GM18858 (cell line): Measurements from ENCODE around the gene VTI1A.

Source experiments
- ATAC-seq: cut with Tn5 transposase; IDR thresholded peaks from one replicate; pipeline ENCODE4 v1.9.1; 2021; ENCODE audit not compliant: unreplicated experiment

Gene VTI1A

DNA sequence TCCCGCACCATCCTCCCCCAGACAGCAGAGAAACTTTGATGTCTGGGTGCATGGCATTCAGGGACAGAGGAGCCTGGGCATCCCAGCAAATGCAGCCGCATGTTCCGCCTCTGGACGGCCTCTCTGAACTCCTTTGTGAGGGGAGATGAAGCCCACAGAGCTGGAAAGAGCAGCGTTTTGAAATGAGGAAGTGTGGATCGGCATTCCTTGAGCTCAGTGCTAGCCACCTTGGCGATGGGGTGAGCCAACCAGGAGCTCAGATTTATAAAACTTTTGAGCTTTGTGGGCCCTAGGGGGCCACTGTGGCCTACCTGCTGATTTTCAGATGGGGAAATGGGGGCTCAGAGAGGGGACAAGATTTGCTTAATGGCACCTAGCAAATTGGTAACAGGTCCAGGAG is 376.6 kb downstream of the VTI1A start:
- ATAC-seq: no peak

DNA sequence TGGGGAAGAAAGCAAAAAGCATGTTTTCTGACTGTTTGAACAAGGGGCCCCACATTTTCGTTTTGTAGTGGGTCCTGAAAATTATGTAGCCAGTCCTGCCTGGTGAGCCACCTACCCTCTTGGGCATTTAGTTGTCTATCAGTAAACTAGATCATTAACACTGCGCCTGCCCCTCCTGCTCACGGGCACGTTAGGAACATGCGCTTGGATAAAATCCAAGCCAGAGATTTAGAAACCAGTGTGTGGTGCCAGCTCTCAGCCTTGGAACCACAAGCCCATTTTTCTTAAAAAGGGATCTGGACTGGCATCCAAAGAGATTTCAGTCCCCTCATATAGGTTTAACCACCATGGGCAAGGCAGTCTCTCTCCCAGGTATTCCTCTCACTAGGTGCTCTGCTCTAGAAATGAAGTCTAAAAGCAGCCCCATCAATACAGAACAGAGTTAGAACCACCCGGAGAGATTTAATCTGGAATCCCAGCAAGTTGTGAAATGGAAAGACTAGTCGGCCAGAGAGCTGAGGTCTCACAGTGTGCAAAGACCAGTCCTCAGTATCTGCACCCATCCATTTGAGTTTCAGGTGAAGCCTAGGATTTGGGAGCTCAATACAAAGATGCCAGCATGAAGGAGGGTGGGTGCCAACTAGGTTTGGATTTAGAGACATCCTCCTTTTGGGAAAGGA is 379.1 kb downstream of the VTI1A start:
- no peak for ATAC-seq

DNA sequence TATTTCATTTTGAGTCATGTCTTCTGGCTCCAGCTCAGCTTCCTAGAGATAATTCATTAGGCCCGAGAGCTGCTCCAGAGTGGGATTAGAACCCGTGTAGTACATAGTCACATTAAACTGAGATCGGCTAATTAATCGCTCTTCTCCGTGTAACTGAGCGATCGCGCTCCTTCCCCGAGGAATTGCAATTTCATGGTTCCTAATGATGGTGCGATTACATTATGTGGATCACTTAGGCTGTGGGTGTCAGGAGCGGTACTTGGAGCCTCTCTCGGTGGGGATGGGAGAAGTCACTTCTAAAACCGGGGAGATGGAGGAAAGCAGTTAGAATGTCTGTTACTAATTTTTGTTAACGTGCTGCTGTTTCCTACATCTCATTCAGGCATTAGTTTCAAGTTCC is 380.1 kb downstream of the VTI1A start:
- ATAC-seq: no peak

DNA sequence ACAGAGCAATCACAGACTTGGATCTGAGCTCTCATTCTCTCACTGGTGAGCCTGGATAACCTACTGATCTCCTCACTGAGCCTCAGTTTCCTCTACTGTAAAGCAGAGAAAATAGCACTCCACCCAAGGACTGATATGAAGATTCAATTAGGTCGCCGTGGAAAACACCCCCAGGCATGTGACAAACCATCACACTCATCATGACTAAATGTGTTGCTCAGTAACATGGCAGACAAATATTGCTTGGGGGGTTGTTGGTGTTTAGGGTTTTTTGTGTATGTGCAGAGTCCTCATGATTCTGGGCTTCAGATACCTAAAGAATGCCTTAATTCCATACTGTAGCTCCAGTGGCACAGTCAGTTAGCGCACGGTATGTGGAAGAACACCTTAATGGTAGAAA is 380.9 kb downstream of the VTI1A start:
- ATAC-seq: no peak

DNA sequence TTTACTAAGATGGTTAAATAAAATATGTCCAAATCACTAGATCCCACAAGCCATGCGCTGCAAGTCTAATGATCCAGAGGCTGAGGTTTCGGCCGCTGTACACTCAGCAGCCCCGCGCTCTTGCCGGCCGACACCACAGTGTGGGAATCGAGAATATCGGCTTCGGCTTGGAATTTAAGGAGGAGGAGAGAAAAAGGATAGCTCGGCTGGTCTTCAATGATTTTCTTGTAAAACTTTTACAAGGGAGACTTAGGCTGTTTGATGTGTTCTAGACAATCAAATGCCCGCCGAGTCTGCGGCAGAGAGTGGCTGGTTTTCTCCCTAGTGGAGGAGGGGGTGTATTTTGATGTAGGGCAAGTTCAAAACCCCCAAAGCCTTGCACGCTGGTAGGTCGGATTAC is 384.8 kb downstream of the VTI1A start:
- no peak for ATAC-seq

GRCh38 chr10:112832361-112832878 is 385.4 kb downstream of the VTI1A start:
- ATAC-seq: no peak

DNA sequence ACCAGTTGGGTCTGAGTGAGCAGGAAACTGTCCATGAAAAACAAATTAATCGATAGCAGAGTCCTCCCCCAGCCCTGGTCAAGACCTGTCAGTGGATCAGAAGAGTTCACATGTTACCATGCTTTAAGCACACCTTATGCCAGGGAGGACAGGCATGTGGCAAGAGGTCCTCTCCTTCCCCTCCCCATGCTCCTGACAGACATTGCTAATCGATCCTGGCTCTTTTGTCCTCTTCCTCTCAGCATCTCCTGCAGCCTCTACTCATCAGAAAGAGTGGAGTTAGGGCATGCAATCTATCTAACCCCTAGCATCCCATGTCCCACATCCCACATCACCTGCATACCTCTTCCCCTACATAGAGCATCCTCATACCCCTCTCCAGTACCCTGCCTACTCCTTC is 385.9 kb downstream of the VTI1A start:
- ATAC-seq: no peak

DNA sequence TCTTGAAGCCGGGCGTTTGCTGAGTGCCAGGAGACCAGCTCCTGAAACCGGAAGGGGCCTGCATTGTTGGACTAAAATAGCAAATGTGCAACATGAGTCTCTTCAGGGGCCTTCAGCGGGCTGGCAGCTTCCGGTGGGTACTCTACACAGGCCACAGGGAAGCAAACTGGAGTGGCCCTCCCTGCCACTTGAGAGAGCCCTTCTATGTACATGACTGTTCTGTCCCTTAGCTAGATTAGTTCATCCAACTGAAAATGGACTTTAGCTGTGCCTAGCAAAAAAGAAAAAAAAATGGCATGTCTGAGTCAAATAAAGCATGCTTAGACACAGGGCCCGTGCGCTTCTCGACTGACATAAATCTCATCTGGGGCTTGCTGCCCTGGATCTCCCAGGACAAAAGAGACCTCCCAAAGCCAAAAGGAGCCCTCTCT is 387.8 kb downstream of the VTI1A start:
- ATAC-seq: no peak

DNA sequence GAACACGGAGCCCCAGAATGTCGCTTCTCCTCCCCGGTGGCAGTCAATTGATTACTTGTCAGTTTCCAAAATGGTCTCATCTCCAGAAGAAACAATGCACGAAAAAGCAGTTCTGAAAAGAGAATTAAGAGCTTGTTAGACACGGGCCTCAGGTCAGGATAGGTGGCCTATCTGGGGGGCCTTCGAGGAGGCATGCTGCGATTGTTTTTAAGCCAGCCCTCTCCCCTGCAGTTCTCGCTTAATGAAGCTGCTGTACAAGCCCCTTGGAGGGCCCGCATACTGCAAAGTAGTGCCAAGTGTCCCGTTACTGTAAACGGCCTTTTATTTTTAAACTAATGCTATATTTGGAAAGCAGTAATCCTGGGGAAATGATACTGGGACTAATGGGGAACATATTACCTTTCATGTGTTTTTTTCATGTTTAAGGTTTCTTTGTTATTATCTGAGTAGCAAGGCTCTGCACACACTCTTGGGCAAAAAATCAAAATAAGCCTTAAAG is 388.3 kb downstream of the VTI1A start:
- ATAC-seq: no peak

DNA sequence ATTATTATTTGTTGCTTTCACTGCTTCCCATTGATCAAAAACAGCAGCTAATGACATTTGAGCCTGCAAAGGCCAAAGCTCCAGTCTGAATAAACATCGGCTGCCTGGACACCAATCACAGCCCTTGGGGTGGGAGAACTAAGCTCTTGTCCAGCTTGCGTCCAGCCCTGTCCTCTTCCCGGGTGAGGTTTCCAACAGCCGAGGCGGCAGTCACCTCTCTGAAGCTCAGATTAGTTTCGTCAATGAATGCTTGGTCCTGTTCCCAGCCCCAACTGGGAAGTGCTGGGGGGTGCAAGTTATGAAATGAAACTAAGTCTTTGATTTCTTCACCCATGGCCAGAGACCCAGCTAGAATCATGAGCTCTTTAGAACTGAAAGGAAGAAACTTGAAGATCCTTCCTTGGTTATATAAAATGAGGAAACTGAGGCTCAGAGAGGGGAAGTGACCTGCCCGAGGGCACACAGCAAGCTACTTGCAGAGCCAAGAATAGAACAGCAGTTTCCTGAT is 389.0 kb downstream of the VTI1A start:
- ATAC-seq: no peak

- no peak for ATAC-seq
Observed at GRCh38 chr10:112838784-112839481, 391.9 kb downstream of the VTI1A start.

DNA sequence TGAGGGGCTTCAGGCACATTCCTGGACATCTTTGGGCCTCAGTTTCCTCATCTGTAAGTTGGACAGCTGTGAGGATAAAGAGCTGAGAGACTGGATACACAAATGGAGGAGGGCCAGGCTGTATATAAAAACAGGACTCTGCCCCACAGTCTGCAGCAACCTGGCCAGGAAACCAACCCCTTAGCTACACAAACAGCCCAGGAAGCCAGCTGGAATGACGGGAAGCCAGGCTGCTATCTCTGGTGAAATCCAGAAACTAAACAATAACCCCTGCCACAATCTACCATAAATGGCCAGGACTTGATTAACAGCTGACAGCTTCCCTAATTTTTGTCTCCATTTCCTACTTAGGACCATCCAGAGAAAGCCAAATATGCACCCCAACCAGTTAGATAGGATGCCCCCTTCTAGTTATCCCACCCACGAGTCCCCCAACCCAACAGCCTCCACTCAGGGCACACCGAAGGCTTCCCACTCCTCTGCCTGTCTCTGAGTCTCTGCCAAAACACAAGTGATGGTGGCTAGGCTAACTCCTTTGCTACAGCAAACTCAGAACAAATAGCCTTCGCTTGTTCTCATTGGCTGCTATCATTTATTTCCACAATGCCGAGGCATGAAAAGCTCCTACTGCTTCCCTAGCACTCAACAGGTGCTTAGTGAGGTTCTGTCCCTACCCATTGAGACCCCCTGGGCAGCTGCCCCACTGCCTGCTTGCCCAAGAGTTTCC is 393.1 kb downstream of the VTI1A start:
- no peak for ATAC-seq

DNA sequence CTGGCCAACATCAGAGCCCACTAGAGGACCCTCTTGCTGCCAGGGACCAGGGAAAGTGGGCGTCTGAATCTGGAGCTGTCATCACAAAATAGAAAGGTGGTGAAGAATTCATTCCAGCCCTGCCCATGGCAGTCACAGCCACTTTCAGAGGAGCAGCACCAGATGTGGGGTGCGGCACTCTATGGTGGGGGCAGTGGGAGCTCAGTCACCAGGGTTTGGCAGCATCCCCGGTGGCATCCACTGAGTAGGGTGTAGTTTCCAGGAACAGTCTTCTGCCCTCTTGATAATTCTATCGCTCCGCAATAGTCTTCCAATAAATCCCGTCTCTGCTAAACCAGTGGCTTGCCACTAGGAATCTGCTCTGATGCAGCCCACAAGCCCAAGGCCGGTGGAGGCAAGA is 394.5 kb downstream of the VTI1A start:
- ATAC-seq: no peak

DNA sequence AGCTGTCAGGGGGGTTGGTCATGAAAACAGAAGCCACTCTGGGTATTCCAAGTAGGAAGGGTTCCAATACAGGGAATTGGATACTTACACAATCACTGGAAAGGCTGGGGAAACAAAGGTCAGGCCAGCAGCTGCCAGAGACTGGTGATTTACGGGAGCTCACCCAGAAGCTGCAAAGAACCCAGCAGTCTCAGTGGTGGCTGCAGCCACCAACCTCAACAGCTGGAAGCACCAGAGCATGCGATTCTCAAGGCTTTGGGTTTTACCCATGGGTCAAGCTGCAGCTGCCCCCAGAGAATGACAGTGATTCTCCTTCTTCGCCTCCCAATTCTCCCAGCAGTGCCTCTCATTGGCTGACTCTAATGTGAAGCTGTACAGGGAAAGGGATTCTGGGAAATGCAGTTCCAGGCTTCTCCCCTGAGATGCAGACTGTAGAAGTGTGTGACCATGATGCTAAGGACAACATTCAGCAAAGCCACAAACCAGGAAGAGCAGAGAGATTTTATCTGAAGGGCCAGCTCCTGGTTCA is 395.9 kb downstream of the VTI1A start:
- ATAC-seq: peak; percentile 91

- no peak for ATAC-seq
Observed at GRCh38 chr10:112843623-112844022, 396.6 kb downstream of the VTI1A start.

GRCh38 chr10:112844681-112845544 is 397.9 kb downstream of the VTI1A start:
- ATAC-seq: no peak

GRCh38 chr10:112847778-112848177 is 400.8 kb downstream of the VTI1A start:
- no peak for ATAC-seq

- ATAC-seq: no peak
Observed at GRCh38 chr10:112848228-112848627, 401.2 kb downstream of the VTI1A start.

- ATAC-seq: no peak
Observed at GRCh38 chr10:112848868-112849430, 401.9 kb downstream of the VTI1A start.

DNA sequence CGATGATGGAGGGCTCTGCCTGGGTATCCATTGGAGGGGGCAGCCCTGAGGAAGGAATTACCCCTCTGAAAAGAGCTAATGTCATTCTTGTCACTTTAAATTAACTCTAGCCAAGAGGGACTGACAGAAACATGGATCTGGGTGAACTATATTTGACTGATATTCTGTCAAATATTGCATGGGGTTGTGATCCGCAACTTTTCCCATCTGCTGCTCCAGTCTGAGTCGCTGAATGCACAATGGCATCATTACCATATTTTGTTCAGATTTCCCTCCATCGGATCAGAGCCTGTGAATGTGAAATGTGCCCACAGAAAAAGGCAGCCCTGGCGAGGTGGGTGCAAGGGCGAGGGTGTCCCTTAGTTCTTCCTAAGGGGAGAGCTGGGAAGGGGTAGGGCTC is 402.5 kb downstream of the VTI1A start:
- ATAC-seq: no peak
